Activated CD4-positive, alpha-beta T cell treated with anti-CD3 and anti-CD28 coated beads, Interleukin-2, Interleukin-4, amounts not matched to agents 100 ng/mL and 50 ng/mL, durations not matched to agents 16 hours and 8 hours (primary cell): Measurements from ENCODE around the gene SUGP1.
A peak's percentile ranks its signal among the peaks of the same experiment; 100 is the strongest.
"Not testable (repeated sequence)": the region's sequence is repeated elsewhere in the genome, so short reads cannot be mapped to it uniquely, and the experiment has no call there.

Experiments used
- DNase-seq: peaks from one replicate; pipeline ENCODE4 v3.0.0-alpha.2; 2020; ENCODE audit warnings: low spot score

SUGP1 gene

GRCh38 chr19:19320361-19321140, at the start of gene SUGP1, which contains the start of gene MAU2:
Gene SUGP1 (minus strand): TSS chr19:19320509. CDS start chr19:19320496, 13 bp downstream.
Gene MAU2 (plus strand): TSS chr19:19320829. CDS start chr19:19320860, 31 bp downstream.
- DNase-seq = peak; percentile 93

GRCh38 chr19:19368087-19368486, 47.8 kb upstream of the SUGP1 start:
- DNase-seq = no peak

- DNase-seq = peak; percentile 76
Observed at GRCh38 chr19:19366434-19367396, 46.4 kb upstream of the SUGP1 start.

- no peak for DNase-seq
Observed at GRCh38 chr19:19362075-19362474, 41.8 kb upstream of the SUGP1 start.

GRCh38 chr19:19361075-19361594, 40.8 kb upstream of the SUGP1 start:
- peak; percentile 83 for DNase-seq

GRCh38 chr19:19356901-19357566, 36.7 kb upstream of the SUGP1 start:
- no peak for DNase-seq

GRCh38 chr19:19356500-19356899, 36.2 kb upstream of the SUGP1 start:
- no peak for DNase-seq

- DNase-seq = no peak
Observed at GRCh38 chr19:19355606-19356139, 35.4 kb upstream of the SUGP1 start.

GRCh38 chr19:19354932-19355331, 34.6 kb upstream of the SUGP1 start:
- no peak for DNase-seq

GRCh38 chr19:19354007-19354406, 33.7 kb upstream of the SUGP1 start:
- DNase-seq = no peak

- no peak for DNase-seq
Observed at GRCh38 chr19:19352823-19353222, 32.5 kb upstream of the SUGP1 start.

GRCh38 chr19:19350756-19351155, 30.4 kb upstream of the SUGP1 start:
- not testable (repeated sequence) for DNase-seq

- DNase-seq = no peak
Observed at GRCh38 chr19:19349365-19349764, 29.1 kb upstream of the SUGP1 start.

GRCh38 chr19:19348266-19348665, 28.0 kb upstream of the SUGP1 start:
- no peak for DNase-seq

GRCh38 chr19:19347401-19348110, 27.2 kb upstream of the SUGP1 start:
- no peak for DNase-seq

GRCh38 chr19:19345970-19346369, 25.7 kb upstream of the SUGP1 start:
- no peak for DNase-seq

GRCh38 chr19:19345232-19345631, 24.9 kb upstream of the SUGP1 start:
- DNase-seq = no peak

GRCh38 chr19:19343762-19344161, 23.5 kb upstream of the SUGP1 start:
- no peak for DNase-seq

GRCh38 chr19:19343016-19343362, 22.7 kb upstream of the SUGP1 start:
- no peak for DNase-seq

GRCh38 chr19:19342086-19343015, 22.0 kb upstream of the SUGP1 start:
- no peak for DNase-seq
